ENCODE measurements around the gene BBS9. TPM values are rescaled to one million over a fixed set of nuclear protein-coding genes. Genes with fewer than 3 reads are reported as not detected.

BBS9 gene
- total RNA-seq, 1 donor from 2014 or later: 21.1 TPM

DNA sequence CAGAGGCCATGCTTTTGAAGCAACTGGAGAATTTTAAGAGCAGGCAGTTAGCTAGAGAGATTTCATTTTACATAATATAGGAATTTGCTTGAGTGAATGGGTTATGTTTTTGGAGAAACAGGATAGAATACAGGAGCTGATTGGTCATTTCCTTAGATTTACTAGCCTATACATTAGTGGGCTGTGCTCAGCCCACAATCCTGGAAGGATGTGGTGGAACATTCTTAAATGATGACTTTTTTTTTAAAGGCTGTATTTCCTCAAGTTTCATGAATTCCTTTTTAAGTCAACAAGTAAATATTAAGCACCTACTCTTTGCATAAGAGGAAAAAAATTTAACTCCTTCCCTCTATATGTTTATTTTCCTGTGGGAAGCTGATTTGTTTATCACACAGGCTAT, 461.6 kb downstream of the BBS9 start:
- TF ChIP-seq, protein P1, sequence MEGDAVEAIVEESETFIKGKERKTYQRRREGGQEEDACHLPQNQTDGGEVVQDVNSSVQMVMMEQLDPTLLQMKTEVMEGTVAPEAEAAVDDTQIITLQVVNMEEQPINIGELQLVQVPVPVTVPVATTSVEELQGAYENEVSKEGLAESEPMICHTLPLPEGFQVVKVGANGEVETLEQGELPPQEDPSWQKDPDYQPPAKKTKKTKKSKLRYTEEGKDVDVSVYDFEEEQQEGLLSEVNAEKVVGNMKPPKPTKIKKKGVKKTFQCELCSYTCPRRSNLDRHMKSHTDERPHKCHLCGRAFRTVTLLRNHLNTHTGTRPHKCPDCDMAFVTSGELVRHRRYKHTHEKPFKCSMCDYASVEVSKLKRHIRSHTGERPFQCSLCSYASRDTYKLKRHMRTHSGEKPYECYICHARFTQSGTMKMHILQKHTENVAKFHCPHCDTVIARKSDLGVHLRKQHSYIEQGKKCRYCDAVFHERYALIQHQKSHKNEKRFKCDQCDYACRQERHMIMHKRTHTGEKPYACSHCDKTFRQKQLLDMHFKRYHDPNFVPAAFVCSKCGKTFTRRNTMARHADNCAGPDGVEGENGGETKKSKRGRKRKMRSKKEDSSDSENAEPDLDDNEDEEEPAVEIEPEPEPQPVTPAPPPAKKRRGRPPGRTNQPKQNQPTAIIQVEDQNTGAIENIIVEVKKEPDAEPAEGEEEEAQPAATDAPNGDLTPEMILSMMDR (IDR thresholded peaks at IDR 0.05; ENCODE audit: partially characterized antibody, unreplicated experiment): no peak
- Mint-ChIP-seq H3K4me1 (ENCODE audit: low read depth, unreplicated experiment) (peaks cover 10% of the 10 kb centered on the region), H3K36me3 (ENCODE audit: unreplicated experiment) (no peaks in the 10 kb centered on the region)

DNA sequence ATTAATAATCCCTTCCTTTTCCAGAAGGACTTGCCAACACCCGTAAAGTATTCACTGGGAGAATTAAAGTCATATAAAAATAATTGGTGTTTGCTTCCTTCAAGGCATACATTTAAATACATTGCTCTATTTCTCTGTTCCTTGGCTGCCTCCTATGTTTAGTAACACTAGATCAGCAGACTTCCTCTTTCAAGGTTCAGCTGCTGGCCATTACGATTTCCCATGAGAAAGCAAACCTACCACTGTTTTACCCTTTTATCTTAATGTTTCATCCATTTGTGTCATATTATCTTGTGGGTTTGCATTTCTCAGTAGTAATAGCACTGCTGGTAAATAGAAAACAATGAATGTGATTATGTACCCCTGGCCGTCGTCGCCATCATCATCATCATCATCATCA, 462.1 kb downstream of the BBS9 start:
- DNase-seq: no peak
- Mint-ChIP-seq H3K27me3 (ENCODE audit: unreplicated experiment) (peaks cover 2% of the 10 kb centered on the region), H3K9me3 (ENCODE audit: unreplicated experiment) (no peaks in the 10 kb centered on the region), H3K4me1 (ENCODE audit: low read depth, unreplicated experiment) (peaks cover 10% of the 10 kb centered on the region), H3K27ac (ENCODE audit: unreplicated experiment) (peak overlapping the region; percentile 62), H3K4me3 (ENCODE audit: unreplicated experiment) (no peak overlapping the region), H3K36me3 (ENCODE audit: unreplicated experiment) (no peaks in the 10 kb centered on the region)
- TF ChIP-seq, protein P1 (IDR thresholded peaks at IDR 0.05; ENCODE audit: partially characterized antibody, unreplicated experiment): no peak

More for the DNA sequence above, 461.6 kb downstream of the BBS9 start:
- no peak for DNase-seq
- Mint-ChIP-seq H3K27ac (ENCODE audit: unreplicated experiment) (no peak overlapping the region), H3K9me3 (ENCODE audit: unreplicated experiment) (no peaks in the 10 kb centered on the region), H3K27me3 (ENCODE audit: unreplicated experiment) (peaks cover 2% of the 10 kb centered on the region), H3K4me3 (ENCODE audit: unreplicated experiment) (no peak overlapping the region)

DNA sequence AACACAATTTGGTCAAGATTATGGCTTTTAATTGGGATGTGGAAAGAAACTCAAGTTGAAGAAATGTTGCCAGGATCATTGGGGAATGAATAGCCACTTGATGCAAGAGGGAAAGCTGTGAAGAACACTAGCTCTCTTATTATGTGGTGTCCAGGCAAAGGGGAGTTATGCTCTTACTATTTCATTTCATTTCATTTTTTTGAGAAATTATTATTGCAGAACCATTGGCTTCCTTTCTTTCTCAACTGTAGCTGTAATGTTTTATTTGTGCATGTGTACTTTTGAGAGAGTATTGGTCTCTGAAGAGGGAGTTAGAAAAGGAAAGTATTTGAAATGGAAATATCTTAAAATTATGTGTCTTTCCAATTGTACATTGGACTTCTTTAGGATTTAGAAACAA, 463.4 kb downstream of the BBS9 start:
- no peak overlapping the region for H3K27ac Mint-ChIP-seq (ENCODE audit: unreplicated experiment)
- H3K27me3 Mint-ChIP-seq (ENCODE audit: unreplicated experiment): peaks cover 2% of the 10 kb centered on the region
- H3K9me3 Mint-ChIP-seq (ENCODE audit: unreplicated experiment): peaks cover 2% of the 10 kb centered on the region
- TF ChIP-seq, protein P1 (IDR thresholded peaks at IDR 0.05; ENCODE audit: partially characterized antibody, unreplicated experiment): no peak
- no peak overlapping the region for H3K4me3 Mint-ChIP-seq (ENCODE audit: unreplicated experiment)
- DNase-seq: no peak
- H3K4me1 Mint-ChIP-seq (ENCODE audit: low read depth, unreplicated experiment): peaks cover 12% of the 10 kb centered on the region
- no peaks in the 10 kb centered on the region for H3K36me3 Mint-ChIP-seq (ENCODE audit: unreplicated experiment)

DNA sequence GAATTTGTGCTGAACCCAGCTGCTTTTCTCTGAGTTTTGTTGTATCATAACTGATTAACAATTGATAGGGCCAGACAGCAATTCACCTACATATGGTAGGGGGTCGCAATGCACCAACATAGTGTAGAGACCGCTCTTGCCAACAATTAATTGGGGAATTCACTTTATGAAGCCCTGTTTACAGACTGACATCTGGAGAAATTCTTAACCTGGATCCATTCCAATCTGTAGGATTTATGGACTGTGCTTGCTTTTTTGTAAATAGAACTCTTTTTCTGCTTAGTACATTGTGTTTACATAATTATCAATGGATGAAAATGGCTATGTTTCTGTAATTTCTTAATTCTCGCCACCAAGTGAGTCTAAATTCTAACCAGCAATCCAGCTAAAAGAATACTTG, 464.2 kb downstream of the BBS9 start:
- TF ChIP-seq, protein P1 (IDR thresholded peaks at IDR 0.05; ENCODE audit: partially characterized antibody, unreplicated experiment): no peak
- no peak for DNase-seq
- Mint-ChIP-seq H3K9me3 (ENCODE audit: unreplicated experiment) (peaks cover 2% of the 10 kb centered on the region), H3K36me3 (ENCODE audit: unreplicated experiment) (no peaks in the 10 kb centered on the region), H3K27ac (ENCODE audit: unreplicated experiment) (no peak overlapping the region), H3K4me1 (ENCODE audit: low read depth, unreplicated experiment) (peaks cover 17% of the 10 kb centered on the region), H3K27me3 (ENCODE audit: unreplicated experiment) (peaks cover 2% of the 10 kb centered on the region), H3K4me3 (ENCODE audit: unreplicated experiment) (no peak overlapping the region)

DNA sequence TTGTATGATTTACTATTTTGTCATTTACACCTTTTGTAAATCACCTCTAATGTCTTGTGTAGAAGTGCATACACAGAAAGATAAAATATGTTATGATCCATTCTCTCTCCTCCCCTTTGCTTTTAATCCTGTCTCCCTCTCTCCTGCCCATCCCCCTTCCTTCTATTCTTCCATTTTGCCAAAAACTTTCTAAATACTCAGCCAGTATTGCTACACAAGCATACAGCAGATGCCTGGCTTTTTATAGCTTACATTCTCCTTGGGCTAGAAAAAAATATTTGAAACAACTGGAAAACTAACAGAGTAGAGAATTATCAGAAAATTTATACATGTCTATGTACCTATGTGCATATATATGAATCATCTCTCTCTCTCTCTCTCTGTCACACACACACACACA, 467.3 kb downstream of the BBS9 start:
- no peak overlapping the region for H3K27ac Mint-ChIP-seq (ENCODE audit: unreplicated experiment)
- peaks cover 2% of the 10 kb centered on the region for H3K27me3 Mint-ChIP-seq (ENCODE audit: unreplicated experiment)
- TF ChIP-seq, protein P1 (IDR thresholded peaks at IDR 0.05; ENCODE audit: partially characterized antibody, unreplicated experiment): no peak
- no peak overlapping the region for H3K4me3 Mint-ChIP-seq (ENCODE audit: unreplicated experiment)
- DNase-seq: no peak
- H3K36me3 Mint-ChIP-seq (ENCODE audit: unreplicated experiment): no peaks in the 10 kb centered on the region
- H3K4me1 Mint-ChIP-seq (ENCODE audit: low read depth, unreplicated experiment): peaks cover 18% of the 10 kb centered on the region
- H3K9me3 Mint-ChIP-seq (ENCODE audit: unreplicated experiment): peaks cover 2% of the 10 kb centered on the region

Data from glutamatergic neuron (in vitro differentiated cells).